Testis (tissue), 3 donors: ENCODE measurements around the gene MYLK. TPM values are rescaled to one million over a fixed set of nuclear protein-coding genes. Genes with fewer than 3 reads are reported as not detected.
"Not testable (repeated sequence)": the region's sequence is repeated elsewhere in the genome, so short reads cannot be mapped to it uniquely, and the experiment has no call there.

Source experiments
- DNase-seq: peaks from one replicate; pipeline ENCODE4 v3.0.0-alpha.2; 2019
- H3K27ac ChIP-seq, 2 donors: fragments of 200-600 bp; sonication (generic); one replicate each; pipeline ENCODE4 v1.5.1; 2019
- H3K27me3 ChIP-seq: fragments of 200-600 bp; sonication (generic); one replicate; pipeline ENCODE4 v1.5.1; 2019
- H3K36me3 ChIP-seq: fragments of 200-600 bp; sonication (generic); one replicate; pipeline ENCODE4 v1.5.1; 2017; ENCODE audit warnings: low read depth; ENCODE audit errors: missing control alignments
- H3K4me1 ChIP-seq: fragments of 200-600 bp; sonication (generic); one replicate; pipeline ENCODE4 v1.5.1; 2019
- H3K4me3 ChIP-seq, 2 donors: fragments of 200-600 bp; sonication (generic); one replicate each; pipeline ENCODE4 v1.5.1; 2017 to 2019
- H3K9me3 ChIP-seq: fragments of 200-600 bp; sonication (generic); one replicate; pipeline ENCODE4 v1.5.1; 2017
- CTCF ChIP-seq, 3 experiments: fragments of 450-650 bp in 2 of 3; fragments of 200-600 bp in 1 of 3; sonication (generic) in 1 of 3; IDR thresholded peaks; one replicate each; pipeline ENCODE4 v1.5.1; 2016 to 2019; ENCODE audit warnings: antibody characterized with exemption in 3 of 3, mild to moderate bottlenecking in 2 of 3, moderate library complexity in 1 of 3
- POLR2A ChIP-seq: fragments of 450-650 bp; IDR thresholded peaks from one replicate; pipeline ENCODE4 v1.6.1; 2017; ENCODE audit warnings: antibody characterized with exemption, mild to moderate bottlenecking, moderate library complexity
- WGBS, 2 donors: methylation state at CpG; one replicate each; pipeline ENCODE4 v1.1.5; 2018; 5-methylcytosine and 5-hydroxymethylcytosine counted together
- intact Hi-C: fragments of 100-400 bp; cut with DNase I; formaldehyde crosslinking; loops from one replicate; pipeline ENCODE4 v1.15.1; 2023; ENCODE audit warnings: low total_unique reads
- polyA plus RNA-seq: library from polyadenylated mRNA; stranded (reverse); fragments of 350-450 nt; fragmentation: Illumina TruSeq; extraction: RNeasy Lipid Tissue Mini Kit (QIAGEN cat#74804); gene quantifications from one replicate; pipeline ENCODE4 v1.2.3, GENCODE V29; 2014; ENCODE audit warnings: low read depth, low replicate concordance; ENCODE audit not compliant: insufficient read depth
- total RNA-seq, 2 donors: library from RNA; depleted of rRNA; stranded (reverse); fragments of >200 nt; gene quantifications; one replicate each; pipeline ENCODE4 v1.2.3, GENCODE V29; 2016

MYLK gene
- total and polyA plus RNA-seq, 3 donors from 2014 or later = 130 to 168 (median 151) TPM

- Histone ChIP-seq H3K4me1 (no peaks in the 10 kb centered on the region), H3K27me3 (no peaks in the 10 kb centered on the region), H3K4me3 (no peak overlapping the region), H3K36me3 (no peaks in the 10 kb centered on the region), H3K27ac (no peak overlapping the region), H3K9me3 (no peaks in the 10 kb centered on the region)
- TF ChIP-seq POLR2A (no peak), CTCF (IDR thresholded peaks at IDR 0.05) (no peak)
- intact Hi-C loops = no loop called here
- DNase-seq = no peak
- 98 to 100% methylated on average over 6 of the region's 6 CpGs for WGBS, 2 donors
These were observed 143.7 kb downstream of the MYLK start for GRCh38 chr3:123740391-123740822.

- H3K36me3 ChIP-seq = no peaks in the 10 kb centered on the region
- H3K4me1 ChIP-seq = no peaks in the 10 kb centered on the region
- H3K27me3 ChIP-seq = no peaks in the 10 kb centered on the region
- H3K9me3 ChIP-seq = no peaks in the 10 kb centered on the region
- intact Hi-C loops = no loop called here
- 78 to 89% methylated on average over 2 of the region's 2 CpGs for WGBS, 2 donors
- H3K27ac ChIP-seq = no peak overlapping the region
- TF ChIP-seq POLR2A = no peak
- no peak for TF ChIP-seq CTCF (IDR thresholded peaks at IDR 0.05)
- no peak for DNase-seq
- no peak overlapping the region for H3K4me3 ChIP-seq
These were observed 144.4 kb downstream of the MYLK start for GRCh38 chr3:123739754-123740153.

GRCh38 chr3:123739106-123739505 lies 145.0 kb downstream of the MYLK start:
- intact Hi-C loops = no loop called here
- TF ChIP-seq CTCF (IDR thresholded peaks at IDR 0.05) (no peak), POLR2A (no peak)
- Histone ChIP-seq H3K27me3 (no peaks in the 10 kb centered on the region), H3K9me3 (no peaks in the 10 kb centered on the region), H3K36me3 (no peaks in the 10 kb centered on the region), H3K4me1 (no peaks in the 10 kb centered on the region), H3K27ac (no peak overlapping the region), H3K4me3 (no peak overlapping the region)
- 92 to 93% methylated on average over 2 of the region's 2 CpGs for WGBS, 2 donors
- DNase-seq = no peak

- H3K9me3 ChIP-seq, H3K4me1 ChIP-seq, intact Hi-C loops, H3K27ac ChIP-seq, DNase-seq, H3K4me3 ChIP-seq, H3K36me3 ChIP-seq, H3K27me3 ChIP-seq: not testable (repeated sequence)
- 95 to 99% methylated on average over 5 of the region's 5 CpGs for WGBS, 2 donors
These were observed 145.6 kb downstream of the MYLK start for GRCh38 chr3:123738522-123738921.

- no peak for TF ChIP-seq CTCF (IDR thresholded peaks at IDR 0.05)
- TF ChIP-seq POLR2A = no peak
- Histone ChIP-seq H3K36me3 (no peaks in the 10 kb centered on the region), H3K27me3 (no peaks in the 10 kb centered on the region), H3K27ac (no peak overlapping the region), H3K9me3 (no peaks in the 10 kb centered on the region), H3K4me3 (no peak overlapping the region), H3K4me1 (no peaks in the 10 kb centered on the region)
- intact Hi-C loops = no loop called here
- DNase-seq = no peak
- WGBS, 2 donors = 95 to 99% methylated on average over 13 to 14 of the region's 14 CpGs
These were observed 147.0 kb downstream of the MYLK start for GRCh38 chr3:123737168-123737567.
